ENCODE data around the gene ATG101.

GRCh38 chr12:52044292-52044983 lies 25.3 kb upstream of the ATG101 start:
- TF ChIP-seq CTCF (IDR thresholded peaks at IDR 0.05) (no peak), EZH2 (IDR thresholded peaks at IDR 0.05) (no peak)

Measured in neural progenitor cell (in vitro differentiated cells).